Adipose tissue (tissue), 3 donors: Measurements from ENCODE around the gene NAALADL1. TPM values are rescaled to one million over a fixed set of nuclear protein-coding genes. Genes with fewer than 3 reads are reported as not detected.

Experiments used
- H3K27ac ChIP-seq: one replicate; pipeline ENCODE4 v1.5.1; 2013; ENCODE audit warnings: low read depth, low read length
- WGBS, 3 donors: extraction: QIAGEN DNeasy Blood & Tissue Kit; methylation state at CpG; one replicate each; pipeline ENCODE4 v1.1.7; 2013; 5-methylcytosine and 5-hydroxymethylcytosine counted together
- polyA plus RNA-seq, 3 donors: library from polyadenylated mRNA; stranded (reverse); fragments of 200-250 nt; gene quantifications; one replicate each; pipeline ENCODE4 v1.2.3, GENCODE V29; 2013
- donor health status: healthy with polysubstance abuse.
- donor health status: Bipolar disorder and iron deficiency.
- donor health status: healthy.

The NAALADL1 gene
- polyA plus RNA-seq, 3 donors, result 3.1 to 28.8 (median 12.0) TPM

DNA sequence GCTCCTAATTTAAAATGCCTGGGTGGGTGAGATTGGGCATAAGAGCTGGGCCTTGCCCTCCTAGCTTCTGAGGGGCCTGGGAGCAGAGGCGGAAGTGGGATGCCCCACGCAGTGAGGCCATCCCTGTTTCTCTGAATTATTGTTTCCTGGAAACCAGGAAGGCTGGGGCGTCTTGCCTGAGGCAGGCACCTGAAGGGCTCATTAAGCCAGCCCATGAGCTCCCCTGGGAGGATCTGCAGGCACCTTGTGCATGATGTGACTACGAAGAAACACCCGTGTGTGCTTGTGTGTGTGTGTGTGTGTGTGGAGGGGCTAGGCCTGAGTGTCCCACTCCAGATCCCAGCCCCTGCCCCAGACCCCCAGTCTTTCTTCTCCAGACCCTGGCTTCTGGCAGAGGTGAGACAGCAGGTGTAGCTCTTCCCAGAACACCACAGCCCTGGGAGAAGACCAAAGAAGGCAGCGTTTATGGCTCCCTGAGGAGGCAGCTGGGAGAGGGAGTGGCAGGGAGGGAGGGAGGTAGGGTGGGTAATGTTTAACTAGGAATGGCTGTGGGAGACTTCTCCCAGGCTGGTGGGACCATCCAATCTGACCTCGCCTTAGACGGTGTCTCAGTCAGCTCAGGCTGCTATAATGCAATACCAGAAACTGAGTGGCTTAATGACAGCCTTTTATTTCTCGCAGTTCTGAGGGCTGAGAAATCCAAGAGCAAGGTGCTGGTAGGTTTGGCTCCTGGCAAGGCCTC is 59.5 kb downstream of the NAALADL1 start:
- no peak overlapping the region for H3K27ac ChIP-seq
- 41 to 77% (median 71%) methylated on average over 9 of the region's 9 CpGs for WGBS, 3 donors

DNA sequence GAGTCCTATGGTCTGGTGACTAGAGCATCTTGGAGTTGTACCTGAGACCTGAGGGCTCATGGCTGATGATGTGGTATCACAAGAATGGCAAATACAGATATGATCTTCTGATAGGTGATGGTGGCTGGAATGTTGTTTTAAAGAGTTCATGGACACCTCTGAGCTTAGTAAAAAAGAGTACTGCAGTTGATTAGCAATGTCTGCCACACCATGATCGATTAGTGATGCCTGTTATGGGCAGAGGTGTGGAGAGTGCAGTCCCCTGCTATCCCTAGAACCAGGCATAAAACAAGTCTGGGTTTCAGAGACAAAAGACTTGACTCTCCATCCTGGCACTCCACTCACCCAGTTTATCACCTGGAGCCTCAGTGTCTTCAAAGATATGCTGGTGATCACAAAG is 60.2 kb downstream of the NAALADL1 start:
- 71 to 85% (median 85%) methylated on average over 1 of the region's 1 CpG for WGBS, 3 donors
- H3K27ac ChIP-seq, result no peak overlapping the region

DNA sequence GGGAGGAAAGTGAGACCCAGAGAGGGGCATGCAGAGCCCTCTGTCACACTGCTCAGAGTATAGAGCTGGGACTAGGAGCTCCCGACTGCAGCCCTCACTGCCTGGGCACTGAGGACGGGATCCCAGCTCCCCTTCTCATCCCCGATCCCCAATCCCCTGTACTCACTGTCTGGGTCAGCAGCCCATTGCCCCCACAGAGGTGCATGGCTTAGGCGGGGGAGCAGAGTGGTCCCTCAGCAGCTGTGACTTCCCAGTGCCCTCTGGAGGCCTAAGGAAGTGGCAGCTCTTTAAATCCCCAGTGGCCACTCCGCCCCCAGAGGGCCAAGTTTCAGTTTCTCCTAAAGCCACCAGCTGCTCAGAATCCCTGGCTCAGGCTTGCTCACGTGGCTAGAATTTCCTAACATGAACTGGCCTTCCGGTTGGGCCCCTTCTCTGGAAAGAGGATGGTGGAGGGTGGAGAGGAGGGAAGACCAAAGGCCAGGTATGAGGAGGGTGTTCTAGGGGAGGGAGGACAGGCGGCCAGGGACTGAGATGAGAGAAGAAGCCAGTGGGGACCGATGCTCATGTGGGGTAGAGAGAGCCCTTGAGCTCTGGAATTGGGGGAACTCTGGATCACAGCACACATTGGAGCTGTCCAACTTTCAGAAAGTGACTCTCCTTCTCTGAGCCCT is 61.5 kb downstream of the NAALADL1 start, which contains the start of gene BATF2:
TSS of gene BATF2 (minus strand) at position 262 of the 671 bp plus-strand sequence. CDS start at position 205, 57 bp downstream.
- no peak within 1 kb of the TSS for H3K27ac ChIP-seq
- WGBS, 3 donors, result 13 to 24% (median 19%) methylated on average over 9 of the region's 9 CpGs

DNA sequence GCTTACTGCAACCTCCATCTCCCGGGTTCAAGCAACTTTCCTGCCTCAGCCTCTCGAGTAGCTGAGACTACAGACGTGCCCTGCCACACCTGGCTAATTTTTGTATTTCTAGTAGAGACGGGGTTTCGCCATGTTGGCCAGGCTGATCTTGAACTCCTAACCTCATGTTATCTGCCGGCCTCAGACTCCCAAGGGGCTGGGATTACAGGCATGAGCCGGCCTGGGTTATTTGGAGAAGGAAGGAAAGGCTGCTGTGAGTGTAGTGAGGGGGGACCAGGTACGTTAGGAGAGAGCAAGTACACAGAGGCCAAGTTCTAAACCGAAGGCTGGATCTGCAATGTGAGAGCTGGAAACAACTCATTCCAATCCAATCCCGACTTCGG is 62.0 kb downstream of the NAALADL1 start:
- WGBS, 3 donors, result 32 to 37% (median 36%) methylated on average over 11 of the region's 11 CpGs
- H3K27ac ChIP-seq, result no peak overlapping the region

Other genes with a start within 250 kb of the NAALADL1 start
- 10 to 100 TPM; 13.9 to 15.7 (median 14.6) TPM for gene MEN1, start 248.0 kb downstream of the NAALADL1 start, polyA plus RNA-seq
- gene CDC42BPG, start 213.9 kb downstream of the NAALADL1 start, polyA plus RNA-seq, result 1 to 10 TPM in 2 of 3 donors, under 1 TPM in 1; 0.90 to 9.7 (median 1.4) TPM
- gene EHD1, start 179.9 kb downstream of the NAALADL1 start, polyA plus RNA-seq, result 10 to 100 TPM; 10.3 to 68.5 (median 22.9) TPM
- gene ATG2A, start 141.3 kb downstream of the NAALADL1 start, polyA plus RNA-seq, result 10 to 100 TPM; 12.4 to 14.7 (median 14.5) TPM
- gene PPP2R5B, start 133.9 kb downstream of the NAALADL1 start, polyA plus RNA-seq, result 10 to 100 TPM in 2 of 3 donors, 1 to 10 TPM in 1; 10.0 to 17.9 (median 13.0) TPM
- 1 to 10 TPM in 1 of 3 donors, not detected in 2; 3.6 TPM for gene GPHA2, start 122.7 kb downstream of the NAALADL1 start, polyA plus RNA-seq
- gene MAJIN, start 86.4 kb downstream of the NAALADL1 start, polyA plus RNA-seq, result under 1 TPM in 1 of 3 donors, not detected in 2; 0.08 TPM
- gene BATF2, start 61.6 kb downstream of the NAALADL1 start, polyA plus RNA-seq, result 1 to 10 TPM; 1.2 to 7.4 (median 5.5) TPM
- 100 to 1,000 TPM in 2 of 3 donors, 10 to 100 TPM in 1; 57.9 to 226 (median 169) TPM for gene ARL2, start 44.4 kb downstream of the NAALADL1 start, polyA plus RNA-seq
- 10 to 100 TPM; 14.3 to 27.7 (median 25.3) TPM for gene SNX15, start 31.1 kb downstream of the NAALADL1 start, polyA plus RNA-seq
- gene SAC3D1, start 17.3 kb downstream of the NAALADL1 start, polyA plus RNA-seq, result 10 to 100 TPM in 1 of 3 donors, 1 to 10 TPM in 2; 7.8 to 10.7 (median 7.9) TPM
- 1 to 10 TPM in 1 of 3 donors, under 1 TPM in 2; 0.39 to 1.3 (median 0.52) TPM for gene CDCA5, start 25.5 kb upstream of the NAALADL1 start, polyA plus RNA-seq
- 10 to 100 TPM; 29.7 to 40.9 (median 35.5) TPM for gene ZFPL1, start 25.7 kb upstream of the NAALADL1 start, polyA plus RNA-seq
- gene VPS51, start 37.7 kb upstream of the NAALADL1 start, polyA plus RNA-seq, result 100 to 1,000 TPM; 109 to 192 (median 128) TPM
- gene TM7SF2, start 53.3 kb upstream of the NAALADL1 start, polyA plus RNA-seq, result 100 to 1,000 TPM in 1 of 3 donors, 10 to 100 TPM in 2; 25.3 to 151 (median 78.4) TPM
- 10 to 100 TPM in 2 of 3 donors, 1 to 10 TPM in 1; 5.1 to 15.1 (median 12.3) TPM for gene ZNHIT2, start 59.1 kb upstream of the NAALADL1 start, polyA plus RNA-seq
- gene FAU, start 63.6 kb upstream of the NAALADL1 start, polyA plus RNA-seq, result 1,000 to 10,000 TPM in 1 of 3 donors, 100 to 1,000 TPM in 2; 732 to 1,153 (median 967) TPM
- gene MRPL49, start 63.8 kb upstream of the NAALADL1 start, polyA plus RNA-seq, result 10 to 100 TPM; 22.3 to 32.5 (median 30.9) TPM
- gene SYVN1, start 76.0 kb upstream of the NAALADL1 start, polyA plus RNA-seq, result 10 to 100 TPM; 17.0 to 43.7 (median 31.3) TPM
- not detected for gene SPDYC, start 111.7 kb upstream of the NAALADL1 start, polyA plus RNA-seq
- 10 to 100 TPM; 54.6 to 82.1 (median 75.0) TPM for gene CAPN1, start 123.4 kb upstream of the NAALADL1 start, polyA plus RNA-seq
- gene POLA2, start 203.4 kb upstream of the NAALADL1 start, polyA plus RNA-seq, result 1 to 10 TPM; 2.3 to 5.4 (median 3.0) TPM